ENCODE measurements around the gene CELF2.

Gene CELF2

DNA sequence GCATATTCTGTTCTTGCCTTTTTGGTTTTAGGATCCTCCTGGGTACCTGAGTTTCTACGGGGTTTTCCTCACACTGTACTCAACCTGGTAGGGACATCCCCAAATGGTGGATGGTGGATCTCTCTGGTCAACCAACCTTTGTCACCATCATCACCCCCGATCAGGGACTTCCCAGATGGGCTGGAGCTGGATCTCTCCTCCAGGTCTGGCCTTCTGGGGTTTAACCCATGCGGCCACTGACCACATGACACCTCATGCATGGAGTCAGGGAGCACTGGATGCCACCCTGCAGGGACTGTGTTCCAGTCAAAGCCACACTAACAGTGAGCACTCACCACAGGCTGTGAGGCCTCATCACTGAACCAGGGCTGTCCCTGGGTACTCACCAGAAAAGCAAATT lies 80.0 kb downstream of the CELF2 start (continued):
- no peak for TF ChIP-seq ZNF362 (tag by site-specific recombination; IDR thresholded peaks at IDR 0.05)
- TF ChIP-seq, protein P1, sequence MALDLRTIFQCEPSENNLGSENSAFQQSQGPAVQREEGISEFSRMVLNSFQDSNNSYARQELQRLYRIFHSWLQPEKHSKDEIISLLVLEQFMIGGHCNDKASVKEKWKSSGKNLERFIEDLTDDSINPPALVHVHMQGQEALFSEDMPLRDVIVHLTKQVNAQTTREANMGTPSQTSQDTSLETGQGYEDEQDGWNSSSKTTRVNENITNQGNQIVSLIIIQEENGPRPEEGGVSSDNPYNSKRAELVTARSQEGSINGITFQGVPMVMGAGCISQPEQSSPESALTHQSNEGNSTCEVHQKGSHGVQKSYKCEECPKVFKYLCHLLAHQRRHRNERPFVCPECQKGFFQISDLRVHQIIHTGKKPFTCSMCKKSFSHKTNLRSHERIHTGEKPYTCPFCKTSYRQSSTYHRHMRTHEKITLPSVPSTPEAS (tag by site-specific recombination; IDR thresholded peaks at IDR 0.05): no peak
- TF ChIP-seq REST (tag by site-specific recombination; IDR thresholded peaks at IDR 0.05): no peak
- TF ChIP-seq ZNF629 (tag by site-specific recombination; IDR thresholded peaks at IDR 0.05): no peak

GRCh38 chr10:11098666-11099065 lies 81.0 kb downstream of the CELF2 start:
- no peak for TF ChIP-seq ZBTB49 (tag by site-specific recombination; IDR thresholded peaks at IDR 0.05; ENCODE audit: low read depth)
- no peak for TF ChIP-seq PRDM6 (tag by site-specific recombination; IDR thresholded peaks at IDR 0.05)
- TF ChIP-seq ZXDB (tag by site-specific recombination; IDR thresholded peaks at IDR 0.05): no peak
- TF ChIP-seq ELK4 (IDR thresholded peaks at IDR 0.05; ENCODE audit: borderline replicate concordance, low read depth, low read length): no peak
- no peak for TF ChIP-seq ZNF426 (tag by site-specific recombination; IDR thresholded peaks at IDR 0.05)
- Histone ChIP-seq H3K4me3 (ENCODE audit: low read depth, low read length) (no peak overlapping the region), H3K27ac (ENCODE audit: extremely low read depth, low read depth, low read length) (no peak overlapping the region), H3K9me3 (ENCODE audit: control insufficient read depth, insufficient read depth, low read depth, low read length) (no peaks in the 10 kb centered on the region), H3K36me3 (ENCODE audit: control insufficient read depth in 2 of 2, insufficient read depth in 1 of 2, low read length in 2 of 2) (no peaks in the 10 kb centered on the region), H3K4me1 (ENCODE audit: control insufficient read depth, insufficient read depth, low read length) (no peaks in the 10 kb centered on the region)
- CTCF ChIA-PET: no interaction called here
- POLR2A ChIA-PET: no interaction called here
